Skin epidermis (tissue), 12 donors: Measurements from ENCODE around the gene COLEC11.
"Not testable (repeated sequence)": the region's sequence is repeated elsewhere in the genome, so short reads cannot be mapped to it uniquely, and the experiment has no call there.

ENCODE experiments used
- H3K27ac ChIP-seq, 21 experiments: fragments of 200-600 bp; sonication (generic) in 11 of 21; one replicate each; pipeline ENCODE4 v1.5.0; 2020; ENCODE audit warnings: mild to moderate bottlenecking in 3 of 21, inconsistent platforms in 2 of 21, moderate library complexity in 2 of 21
- H3K4me3 ChIP-seq, 7 experiments: fragments of 200-600 bp; sonication (generic) in 2 of 7; one replicate each; pipeline ENCODE4 v1.5.0; 2020; ENCODE audit warnings: inconsistent platforms in 2 of 7, mild to moderate bottlenecking in 2 of 7, moderate library complexity in 1 of 7

COLEC11 gene

GRCh38 chr2:3618367-3618766, 23.5 kb downstream of the COLEC11 start:
- Histone ChIP-seq H3K27ac (no peak overlapping the region), H3K4me3 (no peak overlapping the region)

GRCh38 chr2:3619033-3619432, 24.1 kb downstream of the COLEC11 start:
- Histone ChIP-seq H3K27ac (no peak overlapping the region), H3K4me3 (no peak overlapping the region)

GRCh38 chr2:3619661-3620060, 24.7 kb downstream of the COLEC11 start:
- H3K27ac ChIP-seq, H3K4me3 ChIP-seq: not testable (repeated sequence)

GRCh38 chr2:3620834-3621233, 25.9 kb downstream of the COLEC11 start:
- peak overlapping the region in 1 of 21 experiments; percentile 14 for H3K27ac ChIP-seq
- H3K4me3 ChIP-seq = no peak overlapping the region

GRCh38 chr2:3622967-3623366, 28.1 kb downstream of the COLEC11 start:
- Histone ChIP-seq H3K27ac (no peak overlapping the region), H3K4me3 (no peak overlapping the region)

GRCh38 chr2:3624059-3624794, 29.3 kb downstream of the COLEC11 start:
- Histone ChIP-seq H3K4me3 (no peak overlapping the region), H3K27ac (no peak overlapping the region)

GRCh38 chr2:3625186-3625585, 30.3 kb downstream of the COLEC11 start:
- no peak overlapping the region for H3K4me3 ChIP-seq
- H3K27ac ChIP-seq = no peak overlapping the region

GRCh38 chr2:3626118-3626811, 31.4 kb downstream of the COLEC11 start:
- H3K27ac ChIP-seq = peak overlapping the region in 2 of 21 experiments; percentile 24 to 39
- H3K4me3 ChIP-seq = no peak overlapping the region

- Histone ChIP-seq H3K27ac (peak overlapping the region in 1 of 21 experiments; percentile 31), H3K4me3 (no peak overlapping the region)
Observed at GRCh38 chr2:3626812-3627499, 32.0 kb downstream of the COLEC11 start.

- no peak overlapping the region for H3K27ac ChIP-seq
- H3K4me3 ChIP-seq = no peak overlapping the region
Observed at GRCh38 chr2:3627500-3628100, 32.7 kb downstream of the COLEC11 start.

- Histone ChIP-seq H3K27ac (no peak overlapping the region), H3K4me3 (no peak overlapping the region)
Observed at GRCh38 chr2:3628241-3628679, 33.3 kb downstream of the COLEC11 start.

- Histone ChIP-seq H3K4me3 (no peak overlapping the region), H3K27ac (no peak overlapping the region)
Observed at GRCh38 chr2:3628800-3629199, 33.9 kb downstream of the COLEC11 start.

- Histone ChIP-seq H3K27ac (no peak overlapping the region), H3K4me3 (no peak overlapping the region)
Observed at GRCh38 chr2:3630631-3631030, 35.7 kb downstream of the COLEC11 start.

GRCh38 chr2:3631161-3631850, 36.4 kb downstream of the COLEC11 start:
- no peak overlapping the region for H3K4me3 ChIP-seq

GRCh38 chr2:3631851-3632659, 37.1 kb downstream of the COLEC11 start:
- Histone ChIP-seq H3K27ac (no peak overlapping the region), H3K4me3 (no peak overlapping the region)

More at GRCh38 chr2:3631161-3631850, 36.4 kb downstream of the COLEC11 start:
- H3K27ac ChIP-seq = no peak overlapping the region

GRCh38 chr2:3633089-3633981, 38.4 kb downstream of the COLEC11 start:
- no peak overlapping the region for H3K4me3 ChIP-seq
- no peak overlapping the region for H3K27ac ChIP-seq

- no peak overlapping the region for H3K4me3 ChIP-seq
- no peak overlapping the region for H3K27ac ChIP-seq
Observed at GRCh38 chr2:3633982-3634595, 39.2 kb downstream of the COLEC11 start.
